Fibroblast of lung (primary cell): ENCODE measurements around the gene TF. TPM values are rescaled to one million over a fixed set of nuclear protein-coding genes. Genes with fewer than 3 reads are reported as not detected.
A peak's percentile ranks its signal among the peaks of the same experiment; 100 is the strongest.

Source experiments
- DNase-seq, 2 donors: peaks; one replicate each; pipeline versions ENCODE4 v3.0.0 to v3.0.0-alpha.2; 2010; ENCODE audit warnings: low read depth in 2 of 2
- H2AFZ ChIP-seq: 2 replicates; pipeline ENCODE4 v1.5.1; 2012; ENCODE audit warnings: low read length, control low read depth, inconsistent platforms
- H3K27ac ChIP-seq: 2 replicates; pipeline ENCODE4 v1.5.1; 2011; ENCODE audit warnings: low read length, control low read depth; ENCODE audit not compliant: insufficient read depth
- H3K27me3 ChIP-seq: 2 replicates; pipeline ENCODE4 v1.5.1; 2011; ENCODE audit warnings: mild to moderate bottlenecking, low read length; ENCODE audit not compliant: control insufficient read depth, insufficient read depth
- H3K36me3 ChIP-seq: 2 replicates; pipeline ENCODE4 v1.5.1; 2011; ENCODE audit warnings: low read length; ENCODE audit not compliant: control insufficient read depth, insufficient read depth
- H3K4me1 ChIP-seq: 2 replicates; pipeline ENCODE4 v1.5.1; 2011; ENCODE audit warnings: low read length; ENCODE audit not compliant: control insufficient read depth, insufficient read depth; ENCODE audit errors: extremely low read depth
- H3K4me2 ChIP-seq: 2 replicates; pipeline ENCODE4 v1.5.1; 2011; ENCODE audit warnings: low read length, control low read depth; ENCODE audit not compliant: insufficient read depth; ENCODE audit errors: extremely low read depth
- H3K4me3 ChIP-seq, 4 experiments: fragments of 200-600 bp in 1 of 4; sonication (generic) in 1 of 4; replicated peaks in 1 of 4; 2 replicates each; pipeline ENCODE4 v1.5.1; 2011 to 2016; ENCODE audit warnings: low read length in 4 of 4, low read depth in 3 of 4, mild to moderate bottlenecking in 3 of 4, control low read depth in 2 of 4, inconsistent platforms in 1 of 4, mixed read lengths in 1 of 4; ENCODE audit not compliant: insufficient read depth in 1 of 4; ENCODE audit errors: control extremely low read depth in 1 of 4
- H3K79me2 ChIP-seq: 2 replicates; pipeline ENCODE4 v1.5.1; 2012; ENCODE audit warnings: mild to moderate bottlenecking, low read length, inconsistent platforms; ENCODE audit not compliant: control insufficient read depth, insufficient read depth
- H3K9ac ChIP-seq: 2 replicates; pipeline ENCODE4 v1.5.1; 2011; ENCODE audit warnings: mild to moderate bottlenecking, low read length, control low read depth; ENCODE audit not compliant: insufficient read depth
- H3K9me3 ChIP-seq: 2 replicates; pipeline ENCODE4 v1.5.1; 2012; ENCODE audit warnings: low read depth, low read length; ENCODE audit not compliant: control insufficient read depth, insufficient read depth
- H4K20me1 ChIP-seq: 2 replicates; pipeline ENCODE4 v1.5.1; 2011; ENCODE audit warnings: low read length; ENCODE audit not compliant: control insufficient read depth, insufficient read depth; ENCODE audit errors: extremely low read depth
- EZH2 ChIP-seq: IDR thresholded peaks from 2 replicates; pipeline ENCODE4 v1.5.1; 2012; ENCODE audit warnings: low read length, control low read depth, mild to moderate bottlenecking; ENCODE audit errors: missing control alignments
- polyA plus RNA-seq, 2 donors: library from polyadenylated mRNA; depleted of rRNA in 1 of 2; stranded (reverse) in 1 of 2; unstranded in 1 of 2; fragments of >200 nt; gene quantifications; 2 replicates each; pipeline ENCODE4 v1.2.1, GENCODE V29; 2011 to 2012; ENCODE audit warnings: missing spikeins in 1 of 2
- total RNA-seq: library from RNA; depleted of rRNA; stranded (reverse); fragments of >200 nt; gene quantifications from 2 replicates; pipeline ENCODE4 v1.2.1, GENCODE V29; 2014
- TF ChIP-seq, protein P1 (sequence below), 2 donors: IDR thresholded peaks in 1 of 2; conservative IDR thresholded peaks in 1 of 2; 1 replicate in 1 of 2; 2 replicates in 1 of 2; pipeline ENCODE4 v1.5.1; 2011 to 2012; ENCODE audit warnings: low read length in 2 of 2, control low read depth in 1 of 2, inconsistent platforms in 1 of 2, low read depth in 1 of 2, mild to moderate bottlenecking in 1 of 2

TF gene
- total and polyA plus RNA-seq, 2 donors (not counting 1 experiment from before 2014, with no cell fraction given): 0.05 to 0.33 TPM

DNA sequence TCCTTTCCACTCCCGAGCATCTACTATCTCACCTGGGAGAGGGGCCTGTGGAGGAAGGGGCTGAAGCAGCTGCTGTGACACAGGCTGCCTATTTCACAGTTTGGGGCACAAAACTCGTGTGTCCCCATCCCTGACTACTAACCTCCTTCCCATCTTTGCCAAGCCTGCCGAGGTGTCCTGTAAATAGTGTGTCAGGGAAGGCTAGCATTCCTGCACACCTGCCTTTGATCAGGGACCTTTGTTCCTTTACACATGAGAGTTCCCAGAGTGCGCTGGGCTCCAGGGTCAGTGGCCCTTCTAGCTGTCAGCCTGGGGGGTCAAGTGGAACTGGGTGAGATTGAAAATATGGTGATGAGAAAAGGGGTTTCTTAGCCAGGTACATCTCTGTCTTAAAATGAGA, 13.0 kb upstream of the TF start:
- no peaks in the 10 kb centered on the region for H3K79me2 ChIP-seq
- DNase-seq: no peak

DNA sequence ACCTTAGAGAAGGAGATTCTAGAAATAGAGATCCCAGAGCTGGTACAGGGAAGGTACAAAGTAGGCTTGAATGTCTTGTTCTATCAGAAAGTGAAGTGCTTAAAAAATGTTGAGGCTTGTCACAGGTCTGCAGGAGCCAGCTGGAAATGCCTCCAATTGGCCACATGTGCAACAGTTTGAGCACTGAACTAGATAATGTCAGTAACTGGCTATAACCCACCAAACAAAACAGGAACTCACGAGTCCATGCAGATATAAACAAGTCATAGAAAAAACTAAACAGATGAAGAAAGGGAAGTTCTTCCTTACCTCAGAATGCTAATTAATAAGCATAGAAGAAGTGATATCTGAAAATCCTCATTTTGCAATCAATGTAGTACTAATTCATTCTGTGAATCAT, 11.9 kb upstream of the TF start:
- H3K79me2 ChIP-seq: no peaks in the 10 kb centered on the region
- H3K4me3 ChIP-seq: no peak overlapping the region
- H3K36me3 ChIP-seq: no peaks in the 10 kb centered on the region
- H3K9ac ChIP-seq: no peak overlapping the region
- no peaks in the 10 kb centered on the region for H3K4me1 ChIP-seq
- no peak overlapping the region for H3K4me2 ChIP-seq
- H3K27me3 ChIP-seq: no peaks in the 10 kb centered on the region
- no peaks in the 10 kb centered on the region for H4K20me1 ChIP-seq
- no peak overlapping the region for H3K27ac ChIP-seq
- no peak for DNase-seq
- no peak for TF ChIP-seq EZH2
- TF ChIP-seq, protein P1, sequence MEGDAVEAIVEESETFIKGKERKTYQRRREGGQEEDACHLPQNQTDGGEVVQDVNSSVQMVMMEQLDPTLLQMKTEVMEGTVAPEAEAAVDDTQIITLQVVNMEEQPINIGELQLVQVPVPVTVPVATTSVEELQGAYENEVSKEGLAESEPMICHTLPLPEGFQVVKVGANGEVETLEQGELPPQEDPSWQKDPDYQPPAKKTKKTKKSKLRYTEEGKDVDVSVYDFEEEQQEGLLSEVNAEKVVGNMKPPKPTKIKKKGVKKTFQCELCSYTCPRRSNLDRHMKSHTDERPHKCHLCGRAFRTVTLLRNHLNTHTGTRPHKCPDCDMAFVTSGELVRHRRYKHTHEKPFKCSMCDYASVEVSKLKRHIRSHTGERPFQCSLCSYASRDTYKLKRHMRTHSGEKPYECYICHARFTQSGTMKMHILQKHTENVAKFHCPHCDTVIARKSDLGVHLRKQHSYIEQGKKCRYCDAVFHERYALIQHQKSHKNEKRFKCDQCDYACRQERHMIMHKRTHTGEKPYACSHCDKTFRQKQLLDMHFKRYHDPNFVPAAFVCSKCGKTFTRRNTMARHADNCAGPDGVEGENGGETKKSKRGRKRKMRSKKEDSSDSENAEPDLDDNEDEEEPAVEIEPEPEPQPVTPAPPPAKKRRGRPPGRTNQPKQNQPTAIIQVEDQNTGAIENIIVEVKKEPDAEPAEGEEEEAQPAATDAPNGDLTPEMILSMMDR (conservative IDR thresholded peaks at IDR 0.05 in 1 of 2, IDR thresholded peaks at IDR 0.05 in 1 of 2; ENCODE audit: low read depth in 1 of 2, low read length in 2 of 2): no peak
- no peaks in the 10 kb centered on the region for H3K9me3 ChIP-seq
- no peak overlapping the region for H2AFZ ChIP-seq

More for the DNA sequence above, 13.0 kb upstream of the TF start:
- H3K27ac ChIP-seq: no peak overlapping the region
- no peak overlapping the region for H3K9ac ChIP-seq
- no peaks in the 10 kb centered on the region for H3K27me3 ChIP-seq
- TF ChIP-seq EZH2: no peak
- TF ChIP-seq, protein P1 (conservative IDR thresholded peaks at IDR 0.05 in 1 of 2, IDR thresholded peaks at IDR 0.05 in 1 of 2; ENCODE audit: low read depth in 1 of 2, low read length in 2 of 2): no peak
- H4K20me1 ChIP-seq: no peaks in the 10 kb centered on the region
- no peaks in the 10 kb centered on the region for H3K36me3 ChIP-seq
- no peak overlapping the region for H3K4me2 ChIP-seq
- H3K4me3 ChIP-seq: no peak overlapping the region
- H3K4me1 ChIP-seq: no peaks in the 10 kb centered on the region
- no peak overlapping the region for H2AFZ ChIP-seq
- no peaks in the 10 kb centered on the region for H3K9me3 ChIP-seq

DNA sequence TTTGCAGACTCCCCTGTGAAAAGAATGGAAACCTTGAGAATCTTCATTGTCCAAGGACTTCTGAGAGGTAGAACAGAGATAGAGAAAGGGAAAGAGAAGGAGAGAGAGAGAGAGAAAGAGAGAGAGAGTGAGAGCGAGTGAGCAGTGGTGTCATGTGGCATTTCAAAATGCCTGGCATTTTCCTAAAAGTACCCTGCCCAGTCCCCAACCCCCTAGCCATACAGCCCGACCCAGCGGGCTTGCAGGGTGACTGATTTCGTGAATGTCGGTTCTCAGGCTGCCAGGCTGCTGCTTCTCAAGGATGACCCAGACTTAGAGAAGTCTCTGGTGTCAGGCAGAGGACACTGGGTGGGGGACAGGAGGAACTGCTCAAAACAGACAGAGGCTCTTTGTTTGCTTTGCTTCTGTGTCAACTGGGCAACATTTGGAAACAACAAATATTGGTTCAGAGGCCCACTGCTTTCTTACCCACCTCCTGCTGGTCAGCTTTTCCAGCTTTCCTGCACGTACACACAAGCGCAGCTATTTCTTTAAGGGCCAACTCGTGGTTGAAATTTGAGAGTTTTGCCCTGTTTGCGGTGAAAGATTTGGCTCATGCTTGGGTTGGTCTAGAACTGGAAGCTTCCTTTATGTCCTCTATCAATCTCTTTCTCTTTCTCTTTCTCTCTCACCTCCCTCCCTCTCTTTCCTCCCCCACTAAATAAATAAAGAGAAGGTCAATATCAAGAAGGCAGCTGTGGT, 3.7 kb upstream of the TF start:
- H3K79me2 ChIP-seq: no peaks in the 10 kb centered on the region
- H3K4me1 ChIP-seq: no peaks in the 10 kb centered on the region
- no peaks in the 10 kb centered on the region for H4K20me1 ChIP-seq
- H3K9ac ChIP-seq: no peak overlapping the region
- H3K27me3 ChIP-seq: peaks cover 13% of the 10 kb centered on the region
- TF ChIP-seq, protein P1 (conservative IDR thresholded peaks at IDR 0.05 in 1 of 2, IDR thresholded peaks at IDR 0.05 in 1 of 2; ENCODE audit: low read depth in 1 of 2, low read length in 2 of 2): no peak
- TF ChIP-seq EZH2: no peak
- H3K36me3 ChIP-seq: no peaks in the 10 kb centered on the region
- no peak overlapping the region for H3K27ac ChIP-seq
- DNase-seq: peak; percentile 50 to 53
- H3K9me3 ChIP-seq: no peaks in the 10 kb centered on the region
- no peak overlapping the region for H3K4me2 ChIP-seq
- H3K4me3 ChIP-seq: no peak overlapping the region
- no peak overlapping the region for H2AFZ ChIP-seq
